Endothelial cell of umbilical vein (primary cell): ENCODE results near the gene INS. TPM values are rescaled to one million over a fixed set of nuclear protein-coding genes. Genes with fewer than 3 reads are reported as not detected.

Source experiments
- BruUV-seq: library from RNA; stranded (reverse); fragments of 400-500 nt; replicated peaks from 2 replicates; lab custom pipeline; 2021; lab: Mats Ljungman, UMichigan
- CTCF ChIA-PET: fragments of 300-600, 350-600 bp; sonication (Branson Sonifier 250); formaldehyde crosslinking; loops from one replicate; lab custom pipeline; 2021; ENCODE audit warnings: antibody characterized with exemption, inconsistent platforms; lab: Charles Lee
- POLR2A ChIA-PET: fragments of 300-600, 350-600 bp; sonication (Branson Sonifier 250); formaldehyde crosslinking; loops from one replicate; lab custom pipeline; 2021; ENCODE audit warnings: antibody characterized with exemption, inconsistent platforms; lab: Charles Lee
- DNase-seq: peaks from one replicate; pipeline ENCODE4 v3.0.0-alpha.2; 2011; ENCODE audit warnings: low read depth, low spot score
- FAIRE-seq: peaks from 2 replicates; lab custom pipeline; 2011; peaks lifted over from hg19 to GRCh38; lab: Jason Lieb, UNC
- H2AFZ ChIP-seq: 2 replicates; pipeline ENCODE4 v1.6.0; 2012; ENCODE audit warnings: low read depth, low read length, control low read depth, inconsistent platforms
- H3K27ac ChIP-seq: 2 replicates; pipeline ENCODE4 v1.5.1; 2011; ENCODE audit warnings: low read depth, mild to moderate bottlenecking, control low read depth, low read length, moderate library complexity; ENCODE audit not compliant: insufficient read depth
- H3K27me3 ChIP-seq, 2 experiments: 2 replicates each; pipeline versions ENCODE4 v1.6.0 to v1.6.1; 2011; ENCODE audit warnings: low read length in 2 of 2, mixed read lengths in 1 of 2; ENCODE audit not compliant: control insufficient read depth in 2 of 2, insufficient read depth in 2 of 2
- H3K36me3 ChIP-seq, 2 experiments: 2 replicates in 1 of 2; 3 replicates in 1 of 2; pipeline ENCODE4 v1.5.1; 2011; ENCODE audit warnings: low read length in 2 of 2, mild to moderate bottlenecking in 1 of 2, moderate library complexity in 1 of 2; ENCODE audit not compliant: control insufficient read depth in 2 of 2, insufficient read depth in 2 of 2; ENCODE audit errors: extremely low read depth in 1 of 2
- H3K4me1 ChIP-seq: 3 replicates; pipeline ENCODE4 v1.5.1; 2011; ENCODE audit warnings: mild to moderate bottlenecking, low read length; ENCODE audit not compliant: control insufficient read depth, insufficient read depth; ENCODE audit errors: extremely low read depth
- H3K4me2 ChIP-seq: 2 replicates; pipeline ENCODE4 v1.6.1; 2011; ENCODE audit warnings: low read length, control low read depth, mixed read lengths; ENCODE audit not compliant: insufficient read depth
- H3K4me3 ChIP-seq, 3 experiments: fragments of 200-600 bp in 1 of 3; sonication (generic), shearing (Covaris generic) in 1 of 3; replicated peaks in 1 of 3; 2 replicates each; pipeline ENCODE4 v1.5.1; 2011 to 2016; ENCODE audit warnings: control low read depth in 3 of 3, low read length in 3 of 3, mild to moderate bottlenecking in 2 of 3, inconsistent platforms in 1 of 3, low read depth in 1 of 3, moderate library complexity in 1 of 3; ENCODE audit not compliant: insufficient read depth in 1 of 3
- H3K79me2 ChIP-seq: 2 replicates; pipeline ENCODE4 v1.6.0; 2012; ENCODE audit warnings: low read length, inconsistent platforms; ENCODE audit not compliant: control insufficient read depth, insufficient read depth
- H3K9ac ChIP-seq: replicated peaks from 2 replicates; pipeline ENCODE3; 2011; ENCODE audit warnings: low read length, control low read depth; ENCODE audit not compliant: insufficient read depth; ENCODE audit errors: extremely low read depth
- H3K9me1 ChIP-seq: replicated peaks from 3 replicates; pipeline ENCODE4 v1.6.0; 2011; ENCODE audit warnings: mild to moderate bottlenecking, low read length; ENCODE audit not compliant: control insufficient read depth, insufficient read depth; ENCODE audit errors: extremely low read depth
- H3K9me3 ChIP-seq: replicated peaks from 2 replicates; pipeline ENCODE4 v1.5.1; 2012; ENCODE audit warnings: low read length, inconsistent platforms; ENCODE audit not compliant: control insufficient read depth, insufficient read depth
- H4K20me1 ChIP-seq: replicated peaks from 2 replicates; pipeline ENCODE3; 2011; ENCODE audit warnings: mild to moderate bottlenecking, low read length; ENCODE audit not compliant: control insufficient read depth, insufficient read depth; ENCODE audit errors: extremely low read depth
- EZH2 ChIP-seq: IDR thresholded peaks from 2 replicates; pipeline ENCODE4 v1.6.1; 2012; ENCODE audit warnings: borderline replicate concordance, low read depth, mild to moderate bottlenecking, moderate library complexity, low read length, inconsistent platforms; ENCODE audit not compliant: severe bottlenecking
- FOS ChIP-seq: IDR thresholded peaks from 2 replicates; pipeline ENCODE4 v1.6.1; 2011; ENCODE audit warnings: mild to moderate bottlenecking, low read length, moderate library complexity, borderline replicate concordance; ENCODE audit not compliant: insufficient read depth
- GATA2 ChIP-seq: IDR thresholded peaks from 2 replicates; pipeline ENCODE4 v1.7.0; 2011; ENCODE audit warnings: low read depth, mild to moderate bottlenecking, moderate library complexity, mixed read lengths, low read length; ENCODE audit not compliant: insufficient read length, insufficient read depth
- JUN ChIP-seq: IDR thresholded peaks from 2 replicates; pipeline ENCODE4 v1.6.1; 2011; ENCODE audit warnings: borderline replicate concordance, low read depth; ENCODE audit not compliant: insufficient read length, insufficient read depth
- MYC ChIP-seq: IDR thresholded peaks from one replicate; pipeline ENCODE4 v1.6.1; 2011; ENCODE audit warnings: mild to moderate bottlenecking, low read depth, low read length
- POLR2A ChIP-seq: IDR thresholded peaks from 2 replicates; pipeline ENCODE4 v1.6.1; 2012; ENCODE audit warnings: low read depth, mild to moderate bottlenecking, control low read depth, low read length
- POLR2AphosphoS5 ChIP-seq: IDR thresholded peaks from 2 replicates; pipeline ENCODE4 v1.6.1; 2012; ENCODE audit warnings: low read depth, mild to moderate bottlenecking, control low read depth, low read length, moderate library complexity; ENCODE audit not compliant: insufficient read depth
- dilution Hi-C: fragments of 300-500 bp; cut with MboI; formaldehyde crosslinking; loops from one replicate; pipeline ENCODE4 v1.15.0; 2019; ENCODE audit warnings: low sequenced_read_pairs; ENCODE audit not compliant: extremely low pct_ligation_motif_present
- intact Hi-C: fragments of 100-400 bp; cut with micrococcal nuclease; formaldehyde crosslinking; loops from one replicate; pipeline ENCODE4 v1.10.0; 2022
- polyA plus RNA-seq, 4 experiments: library from polyadenylated mRNA; depleted of rRNA in 3 of 4; stranded (reverse) in 3 of 4; unstranded in 1 of 4; fragments of >200 nt; gene quantifications; 2 replicates each; pipeline versions ENCODE4 v1.2.1 to v1.2.3, GENCODE V29; 2011 to 2012; ENCODE audit warnings: missing spikeins in 1 of 4
- total RNA-seq: library from RNA; stranded (reverse); gene quantifications from 2 replicates; pipeline ENCODE4 v1.2.3, GENCODE V29; 2021
- TF ChIP-seq, protein P1 (sequence below): IDR thresholded peaks from 2 replicates; pipeline ENCODE4 v1.6.1; 2011; ENCODE audit not compliant: insufficient read depth, insufficient read length
- TF ChIP-seq, protein P2 (sequence below), 2 donors: IDR thresholded peaks; 1 replicate in 1 of 2; 2 replicates in 1 of 2; pipeline ENCODE4 v1.5.1; 2011; ENCODE audit warnings: low read length in 2 of 2, mild to moderate bottlenecking in 2 of 2, moderate library complexity in 2 of 2, control low read depth in 1 of 2, inconsistent platforms in 1 of 2, low read depth in 1 of 2; ENCODE audit not compliant: insufficient read depth in 1 of 2; ENCODE audit errors: extremely low read depth in 1 of 2

The INS gene
- total and polyA plus RNA-seq, 2 donors (not counting 3 experiments of a cell fraction or from before 2014, with no cell fraction given) = not detected

DNA sequence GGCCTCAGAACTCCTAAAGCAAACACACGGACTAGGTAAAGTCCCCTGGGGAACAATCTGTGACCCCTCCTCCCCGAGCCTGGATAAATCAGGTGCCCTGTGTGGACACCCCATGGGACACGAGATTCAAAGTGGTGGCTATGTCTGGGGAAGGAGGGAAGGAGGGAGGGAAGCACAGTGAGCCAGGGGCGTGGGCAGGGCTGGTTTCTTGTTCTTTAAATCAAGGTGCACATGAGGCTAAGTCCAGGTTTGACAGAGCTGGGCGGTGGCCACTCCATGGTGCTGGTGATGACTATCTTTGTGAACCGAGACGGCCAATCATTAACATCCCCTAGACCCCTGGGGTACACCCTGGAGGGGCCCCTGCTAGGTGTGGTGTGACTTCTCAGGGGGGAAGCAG is 30.9 kb upstream of the INS start:
- DNase-seq (no peak), FAIRE-seq (no peak)
- Histone ChIP-seq H4K20me1 (no peaks in the 10 kb centered on the region), H3K27me3 (peaks cover 0 to 6% of the 10 kb centered on the region in 2 experiments), H3K9me1 (no peaks in the 10 kb centered on the region), H3K9ac (no peak overlapping the region), H3K36me3 (no peaks in the 10 kb centered on the region), H3K9me3 (no peaks in the 10 kb centered on the region), H3K79me2 (no peaks in the 10 kb centered on the region), H3K4me2 (no peak overlapping the region), H3K27ac (no peak overlapping the region), H3K4me3 (no peak overlapping the region), H2AFZ (no peak overlapping the region), H3K4me1 (no peaks in the 10 kb centered on the region)
- TF ChIP-seq FOS (no peak), GATA2 (no peak), JUN (no peak), MYC (no peak), EZH2 (no peak), POLR2A (no peak), POLR2AphosphoS5 (no peak)
- TF ChIP-seq, protein P1, sequence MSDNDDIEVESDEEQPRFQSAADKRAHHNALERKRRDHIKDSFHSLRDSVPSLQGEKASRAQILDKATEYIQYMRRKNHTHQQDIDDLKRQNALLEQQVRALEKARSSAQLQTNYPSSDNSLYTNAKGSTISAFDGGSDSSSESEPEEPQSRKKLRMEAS = no peak
- TF ChIP-seq, protein P2, sequence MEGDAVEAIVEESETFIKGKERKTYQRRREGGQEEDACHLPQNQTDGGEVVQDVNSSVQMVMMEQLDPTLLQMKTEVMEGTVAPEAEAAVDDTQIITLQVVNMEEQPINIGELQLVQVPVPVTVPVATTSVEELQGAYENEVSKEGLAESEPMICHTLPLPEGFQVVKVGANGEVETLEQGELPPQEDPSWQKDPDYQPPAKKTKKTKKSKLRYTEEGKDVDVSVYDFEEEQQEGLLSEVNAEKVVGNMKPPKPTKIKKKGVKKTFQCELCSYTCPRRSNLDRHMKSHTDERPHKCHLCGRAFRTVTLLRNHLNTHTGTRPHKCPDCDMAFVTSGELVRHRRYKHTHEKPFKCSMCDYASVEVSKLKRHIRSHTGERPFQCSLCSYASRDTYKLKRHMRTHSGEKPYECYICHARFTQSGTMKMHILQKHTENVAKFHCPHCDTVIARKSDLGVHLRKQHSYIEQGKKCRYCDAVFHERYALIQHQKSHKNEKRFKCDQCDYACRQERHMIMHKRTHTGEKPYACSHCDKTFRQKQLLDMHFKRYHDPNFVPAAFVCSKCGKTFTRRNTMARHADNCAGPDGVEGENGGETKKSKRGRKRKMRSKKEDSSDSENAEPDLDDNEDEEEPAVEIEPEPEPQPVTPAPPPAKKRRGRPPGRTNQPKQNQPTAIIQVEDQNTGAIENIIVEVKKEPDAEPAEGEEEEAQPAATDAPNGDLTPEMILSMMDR (IDR thresholded peaks at IDR 0.05; ENCODE audit: extremely low read depth in 1 of 2, insufficient read depth in 1 of 2, low read depth in 1 of 2, low read length in 2 of 2) = no peak
- ChIA-PET CTCF (no interaction called here), POLR2A (no interaction called here)
- intact Hi-C loops = no loop called here
- BruUV-seq = no TSS peak
- dilution Hi-C loops = no loop called here
